ENCODE measurements around the gene LIN54.

LIN54 gene

DNA sequence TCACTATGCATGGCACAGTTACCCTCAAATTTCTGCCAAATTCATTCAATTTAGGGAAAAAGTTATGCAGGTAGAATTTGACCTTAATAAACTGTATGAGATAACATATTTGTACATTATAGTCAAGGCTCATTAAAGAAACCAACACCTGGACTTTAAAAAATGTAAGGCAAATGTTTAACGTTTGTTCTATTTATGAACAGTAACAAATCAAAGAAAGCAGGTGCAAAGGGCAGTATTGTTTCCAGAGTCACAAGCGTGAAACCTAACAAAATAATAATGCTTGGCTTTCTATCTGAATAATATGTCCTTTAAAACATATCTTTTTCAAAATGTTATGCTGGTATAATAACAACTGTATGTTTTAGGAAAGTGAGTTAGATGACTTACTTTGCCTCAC, 41.2 kb downstream of the LIN54 start:
- no peak for DNase-seq
- Histone ChIP-seq H3K36me3 (replicated peaks; ENCODE audit: insufficient read depth, low read length) (no peaks in the 10 kb centered on the region; the same call in 1 of the 2 replicates), H3K4me3 (ENCODE audit: low read length) (no peak overlapping the region), H2AFZ (ENCODE audit: low read length) (no peak overlapping the region), H3K9ac (ENCODE audit: low read length) (no peak overlapping the region), H3K9me3 (replicated peaks; ENCODE audit: insufficient read depth, low read length) (no peaks in the 10 kb centered on the region), H3K9me2 (replicated peaks; ENCODE audit: insufficient read depth, low read length) (no peaks in the 10 kb centered on the region), H3K27me3 (replicated peaks; ENCODE audit: insufficient read depth, low read length) (no peaks in the 10 kb centered on the region), H3F3A (ENCODE audit: insufficient read depth, low read length) (no peaks in the 10 kb centered on the region), H3K4me1 (ENCODE audit: low read length) (no peaks in the 10 kb centered on the region), H3K79me2 (ENCODE audit: low read length) (peaks cover 3% of the 10 kb centered on the region; the same call in 1 of the 2 replicates), H3K27ac (ENCODE audit: low read length) (no peak overlapping the region), H4K20me1 (ENCODE audit: insufficient read depth, low read length) (no peaks in the 10 kb centered on the region), H3K4me2 (ENCODE audit: low read depth, low read length) (no peak overlapping the region)
- TF ChIP-seq EZH2phosphoT487 (IDR thresholded peaks at IDR 0.05; ENCODE audit: low read length) (no peak), EZH2 (optimal IDR thresholded peaks at IDR 0.05; ENCODE audit: low read depth, low read length) (no peak), CTCF (IDR thresholded peaks at IDR 0.05; ENCODE audit: low read length) (no peak)

- TF ChIP-seq EZH2 (optimal IDR thresholded peaks at IDR 0.05; ENCODE audit: low read depth, low read length) = no peak
- TF ChIP-seq EZH2phosphoT487 (IDR thresholded peaks at IDR 0.05; ENCODE audit: low read length) = no peak
- TF ChIP-seq CTCF (IDR thresholded peaks at IDR 0.05; ENCODE audit: low read length) = no peak
- no peaks in the 10 kb centered on the region for H3K9me2 ChIP-seq (replicated peaks; ENCODE audit: insufficient read depth, low read length)
- H3K4me3 ChIP-seq (ENCODE audit: low read length) = no peak overlapping the region
- H3K9ac ChIP-seq (ENCODE audit: low read length) = no peak overlapping the region
- peaks cover 3% of the 10 kb centered on the region; the same call in 1 of the 2 replicates for H3K79me2 ChIP-seq (ENCODE audit: low read length)
- H3K9me3 ChIP-seq (replicated peaks; ENCODE audit: insufficient read depth, low read length) = no peaks in the 10 kb centered on the region
- no peaks in the 10 kb centered on the region for H4K20me1 ChIP-seq (ENCODE audit: insufficient read depth, low read length)
- no peaks in the 10 kb centered on the region for H3K27me3 ChIP-seq (replicated peaks; ENCODE audit: insufficient read depth, low read length)
- H3F3A ChIP-seq (ENCODE audit: insufficient read depth, low read length) = no peaks in the 10 kb centered on the region
- H3K4me2 ChIP-seq (ENCODE audit: low read depth, low read length) = no peak overlapping the region
- DNase-seq = no peak
- H2AFZ ChIP-seq (ENCODE audit: low read length) = no peak overlapping the region
- H3K4me1 ChIP-seq (ENCODE audit: low read length) = no peaks in the 10 kb centered on the region
- no peaks in the 10 kb centered on the region; the same call in 1 of the 2 replicates for H3K36me3 ChIP-seq (replicated peaks; ENCODE audit: insufficient read depth, low read length)
- H3K27ac ChIP-seq (ENCODE audit: low read length) = no peak overlapping the region
These were observed 41.7 kb downstream of the LIN54 start for GRCh38 chr4:82968972-82969371.

GRCh38 chr4:82965763-82966162, 44.9 kb downstream of the LIN54 start:
- no peak overlapping the region for H2AFZ ChIP-seq (ENCODE audit: low read length)
- H3K9ac ChIP-seq (ENCODE audit: low read length) = no peak overlapping the region
- H3K4me3 ChIP-seq (ENCODE audit: low read length) = no peak overlapping the region
- no peaks in the 10 kb centered on the region; the same call in 1 of the 2 replicates for H3K36me3 ChIP-seq (replicated peaks; ENCODE audit: insufficient read depth, low read length)
- H3K27ac ChIP-seq (ENCODE audit: low read length) = no peak overlapping the region
- H3K4me1 ChIP-seq (ENCODE audit: low read length) = no peaks in the 10 kb centered on the region
- H3K4me2 ChIP-seq (ENCODE audit: low read depth, low read length) = no peak overlapping the region
- no peaks in the 10 kb centered on the region for H4K20me1 ChIP-seq (ENCODE audit: insufficient read depth, low read length)
- no peaks in the 10 kb centered on the region for H3K9me2 ChIP-seq (replicated peaks; ENCODE audit: insufficient read depth, low read length)
- H3F3A ChIP-seq (ENCODE audit: insufficient read depth, low read length) = no peaks in the 10 kb centered on the region
- H3K27me3 ChIP-seq (replicated peaks; ENCODE audit: insufficient read depth, low read length) = no peaks in the 10 kb centered on the region
- no peak for DNase-seq
- H3K9me3 ChIP-seq (replicated peaks; ENCODE audit: insufficient read depth, low read length) = no peaks in the 10 kb centered on the region
- peaks cover 3% of the 10 kb centered on the region; the same call in 1 of the 2 replicates for H3K79me2 ChIP-seq (ENCODE audit: low read length)
- TF ChIP-seq EZH2 (optimal IDR thresholded peaks at IDR 0.05; ENCODE audit: low read depth, low read length) (no peak), CTCF (IDR thresholded peaks at IDR 0.05; ENCODE audit: low read length) (no peak), EZH2phosphoT487 (IDR thresholded peaks at IDR 0.05; ENCODE audit: low read length) (no peak)
